Psoas muscle (tissue), 8 donors: ENCODE measurements around the gene SCD5. TPM values are rescaled to one million over a fixed set of nuclear protein-coding genes. Genes with fewer than 3 reads are reported as not detected.
A peak's percentile ranks its signal among the peaks of the same experiment; 100 is the strongest.

Source experiments
- ATAC-seq, 4 donors: fragments of 200-7000 bp; cut with Tn5 transposase; one replicate each; pipeline ENCODE4 v1.9.1; 2020; ENCODE audit warnings: moderate library complexity in 3 of 4, mild to moderate bottlenecking in 2 of 4
- DNase-seq, 2 donors: peaks; one replicate each; pipeline ENCODE4 v3.0.0-alpha.2; 2020
- H3K27ac ChIP-seq: fragments of 200-600 bp; one replicate; pipeline ENCODE4 v1.8.0; 2022
- H3K27me3 ChIP-seq, 3 donors: fragments of 200-600 bp in 1 of 3; one replicate each; pipeline versions ENCODE4 v1.6.1 to v1.8.0; 2013 to 2022; ENCODE audit warnings: low read length in 2 of 3, mild to moderate bottlenecking in 2 of 3, moderate library complexity in 1 of 3; ENCODE audit not compliant: insufficient read depth in 3 of 3
- H3K36me3 ChIP-seq, 2 donors: fragments of 200-600 bp in 1 of 2; one replicate each; pipeline versions ENCODE4 v1.6.1 to v1.8.0; 2013 to 2022; ENCODE audit warnings: low read depth in 1 of 2, mild to moderate bottlenecking in 1 of 2, moderate library complexity in 1 of 2; ENCODE audit not compliant: insufficient read depth in 1 of 2
- H3K4me1 ChIP-seq: fragments of 200-600 bp; one replicate; pipeline ENCODE4 v1.8.0; 2022
- H3K4me3 ChIP-seq: fragments of 200-600 bp; one replicate; pipeline ENCODE4 v1.8.0; 2022; ENCODE audit warnings: mild to moderate bottlenecking
- H3K9me3 ChIP-seq: fragments of 200-600 bp; one replicate; pipeline ENCODE4 v1.8.0; 2022
- WGBS, 3 donors: extraction: QIAGEN DNeasy Blood & Tissue Kit; methylation state at CpG; one replicate each; pipeline versions ENCODE4 v1.1.6 to v1.1.7; 2013; 5-methylcytosine and 5-hydroxymethylcytosine counted together
- intact Hi-C, 2 donors: fragments of 100-400 bp; cut with DNase I; formaldehyde crosslinking; loops; one replicate each; pipeline versions ENCODE4 v1.11.0 to v1.14.2; 2022
- polyA plus RNA-seq, 3 donors: library from polyadenylated mRNA; stranded (reverse); fragments of 200-250 nt; gene quantifications; one replicate each; pipeline ENCODE4 v1.2.3, GENCODE V29; 2013
- total RNA-seq, 4 donors: library from RNA; stranded (reverse); fragmentation: NEBNext Ultra II Directional in 2 of 4; extraction: Animal tissue kit (Norgen Biotek cat#: 25700) in 2 of 4; gene quantifications; one replicate each; pipeline versions ENCODE4 v1.2.1 to v1.2.4, GENCODE V29; 2021 to 2023
- TF ChIP-seq, protein P1 (sequence below): fragments of 200-600 bp; IDR thresholded peaks from one replicate; pipeline ENCODE4 v1.8.0; 2022; ENCODE audit warnings: antibody characterized with exemption
- donor health status: healthy with polysubstance abuse.
- donor health status: DM: no; HTN: no; CAD: no; lungs with moderate emphysema.
- donor health status: Bipolar disorder and iron deficiency.
- donor health status: healthy.
- donor health status: DM: yes; HTN: yes; CAD: no.
- donor health status: DM: no; HTN: no; CAD: no.
- donor health status: DM: no; HTN: no; CAD: no.
- donor health status: DM: yes; HTN: yes; CAD: no.

SCD5 gene
- total and polyA plus RNA-seq, 7 donors: 0.61 to 1.6 (median 0.74) TPM

GRCh38 chr4:82715731-82716617 is 82.6 kb downstream of the SCD5 start:
- Histone ChIP-seq H3K36me3 (no peaks in the 10 kb centered on the region), H3K27ac (no peak overlapping the region), H3K9me3 (no peaks in the 10 kb centered on the region), H3K4me3 (no peak overlapping the region), H3K4me1 (no peaks in the 10 kb centered on the region), H3K27me3 (no peaks in the 10 kb centered on the region)
- DNase-seq (no peak), ATAC-seq (peak in 3 of 4 donors; percentile 51 to 56 (median 55))
- 63 to 77% (median 65%) methylated on average over 12 of the region's 12 CpGs for WGBS, 3 donors
- TF ChIP-seq, protein P1, sequence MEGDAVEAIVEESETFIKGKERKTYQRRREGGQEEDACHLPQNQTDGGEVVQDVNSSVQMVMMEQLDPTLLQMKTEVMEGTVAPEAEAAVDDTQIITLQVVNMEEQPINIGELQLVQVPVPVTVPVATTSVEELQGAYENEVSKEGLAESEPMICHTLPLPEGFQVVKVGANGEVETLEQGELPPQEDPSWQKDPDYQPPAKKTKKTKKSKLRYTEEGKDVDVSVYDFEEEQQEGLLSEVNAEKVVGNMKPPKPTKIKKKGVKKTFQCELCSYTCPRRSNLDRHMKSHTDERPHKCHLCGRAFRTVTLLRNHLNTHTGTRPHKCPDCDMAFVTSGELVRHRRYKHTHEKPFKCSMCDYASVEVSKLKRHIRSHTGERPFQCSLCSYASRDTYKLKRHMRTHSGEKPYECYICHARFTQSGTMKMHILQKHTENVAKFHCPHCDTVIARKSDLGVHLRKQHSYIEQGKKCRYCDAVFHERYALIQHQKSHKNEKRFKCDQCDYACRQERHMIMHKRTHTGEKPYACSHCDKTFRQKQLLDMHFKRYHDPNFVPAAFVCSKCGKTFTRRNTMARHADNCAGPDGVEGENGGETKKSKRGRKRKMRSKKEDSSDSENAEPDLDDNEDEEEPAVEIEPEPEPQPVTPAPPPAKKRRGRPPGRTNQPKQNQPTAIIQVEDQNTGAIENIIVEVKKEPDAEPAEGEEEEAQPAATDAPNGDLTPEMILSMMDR: no peak
- intact Hi-C loops: no loop called here

DNA sequence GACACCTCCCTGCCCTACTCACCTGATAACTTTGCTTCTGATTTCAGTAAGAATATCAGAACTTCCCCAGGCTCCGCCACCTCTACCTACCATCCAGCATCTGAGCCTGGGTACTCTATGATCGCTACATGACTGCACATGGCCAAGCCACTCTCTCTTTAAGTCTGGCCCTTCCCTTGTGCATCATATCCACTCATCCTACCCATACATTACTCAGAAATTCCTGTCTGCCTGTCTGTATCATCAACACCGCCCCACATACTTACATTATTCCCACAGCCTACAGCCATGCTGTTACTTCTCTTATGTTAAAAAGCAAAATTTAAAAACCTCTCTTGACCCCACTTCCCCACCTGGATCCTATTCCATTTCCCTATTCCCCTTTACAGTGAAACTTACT is 84.7 kb downstream of the SCD5 start:
- ATAC-seq (no peak), DNase-seq (no peak)
- H3K4me3 ChIP-seq: no peak overlapping the region
- H3K27me3 ChIP-seq: no peaks in the 10 kb centered on the region
- H3K4me1 ChIP-seq: no peaks in the 10 kb centered on the region
- intact Hi-C loops: no loop called here
- 96 to 97% (median 97%) methylated on average over 3 of the region's 3 CpGs for WGBS, 3 donors
- H3K27ac ChIP-seq: no peak overlapping the region
- no peaks in the 10 kb centered on the region for H3K36me3 ChIP-seq
- no peaks in the 10 kb centered on the region for H3K9me3 ChIP-seq
- TF ChIP-seq, protein P1: no peak

DNA sequence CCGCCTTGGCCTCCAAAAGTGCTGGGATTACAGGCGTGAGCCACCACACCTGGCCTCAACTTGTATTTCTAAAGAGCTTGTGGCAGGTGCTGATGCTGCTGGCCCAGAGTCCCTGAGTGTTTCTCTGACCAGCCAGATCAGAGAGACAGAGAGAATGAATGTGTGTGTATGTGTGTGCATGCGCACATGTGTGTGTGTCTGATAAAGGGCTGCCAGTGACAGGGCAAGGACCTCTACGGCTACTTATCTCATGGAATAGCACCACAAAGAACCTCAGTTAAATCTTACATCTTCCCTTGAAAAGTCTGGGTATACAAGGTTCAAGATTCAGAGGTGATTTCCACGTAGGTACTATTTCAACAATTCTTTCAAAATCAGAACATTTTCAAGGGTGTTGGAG is 86.0 kb downstream of the SCD5 start:
- Histone ChIP-seq H3K9me3 (no peaks in the 10 kb centered on the region), H3K4me3 (no peak overlapping the region), H3K4me1 (no peaks in the 10 kb centered on the region), H3K27me3 (no peaks in the 10 kb centered on the region), H3K36me3 (no peaks in the 10 kb centered on the region), H3K27ac (no peak overlapping the region)
- DNase-seq (no peak), ATAC-seq (no peak)
- TF ChIP-seq, protein P1: no peak
- intact Hi-C loops: no loop called here
- WGBS, 3 donors: 84 to 89% (median 87%) methylated on average over 5 of the region's 5 CpGs

DNA sequence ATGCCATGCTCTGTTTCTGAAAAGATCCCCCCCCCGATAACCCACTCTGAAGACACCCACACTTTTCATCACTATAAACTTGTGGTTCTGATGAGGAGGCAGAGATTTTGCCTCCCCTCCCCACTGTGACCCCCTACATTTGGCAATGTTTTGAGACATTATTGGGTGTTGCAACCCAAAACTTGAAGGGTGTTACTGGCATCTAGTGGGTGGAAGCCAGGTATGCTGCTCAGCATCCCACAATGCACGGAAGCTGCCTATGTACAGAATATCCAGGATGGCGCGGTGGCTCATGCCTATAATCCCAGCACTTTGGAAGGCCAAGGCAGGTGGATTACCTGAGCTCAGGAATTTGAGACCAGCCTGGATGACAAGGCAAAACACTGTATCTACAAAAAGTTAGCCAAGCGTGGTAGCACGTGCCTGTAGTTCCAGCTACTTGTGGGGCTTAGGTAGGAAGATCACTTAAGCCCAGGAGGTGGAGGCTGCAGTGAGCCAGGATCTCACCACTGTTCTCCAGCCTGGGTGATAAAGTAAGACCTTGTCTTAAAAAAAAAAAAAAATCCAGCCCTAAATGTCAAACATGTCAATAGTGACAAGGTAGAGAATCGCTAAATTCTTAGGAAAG is 87.3 kb downstream of the SCD5 start:
- WGBS, 3 donors: 81 to 95% (median 92%) methylated on average over 7 of the region's 7 CpGs
- H3K9me3 ChIP-seq: no peaks in the 10 kb centered on the region
- TF ChIP-seq, protein P1: no peak
- H3K27ac ChIP-seq: no peak overlapping the region
- intact Hi-C loops: no loop called here
- no peak for DNase-seq
- H3K36me3 ChIP-seq: no peaks in the 10 kb centered on the region
- no peak for ATAC-seq
- no peaks in the 10 kb centered on the region for H3K4me1 ChIP-seq
- H3K4me3 ChIP-seq: no peak overlapping the region
- H3K27me3 ChIP-seq: no peaks in the 10 kb centered on the region
